ENCODE data around the gene PTH2R. TPM values are rescaled to one million over a fixed set of nuclear protein-coding genes. Genes with fewer than 3 reads are reported as not detected.

PTH2R gene
- total RNA-seq, 1 experiment from 2014 or later = 0.32 TPM

GRCh38 chr2:208451061-208451460 lies 44.5 kb downstream of the PTH2R start:
- no peak for TF ChIP-seq CTCF (IDR thresholded peaks at IDR 0.05; ENCODE audit: insufficient read depth in 1 of 2, low read depth in 1 of 2, low read length in 1 of 2, severe bottlenecking in 1 of 2, unreplicated experiment in 1 of 2)
- Histone ChIP-seq H3K36me3 (ENCODE audit: control insufficient read depth, insufficient read depth, low read length) (no peaks in the 10 kb centered on the region), H3K4me1 (no peaks in the 10 kb centered on the region), H3K27me3 (replicated peaks; ENCODE audit: control insufficient read depth, insufficient read depth, low read length) (0 out of 2 replicates have a peak, but pooled peaks cover 1% of the 10 kb centered on the region), H3K4me3 (ENCODE audit: low read depth, low read length) (no peak overlapping the region), H3K9me3 (no peaks in the 10 kb centered on the region)
- Mint-ChIP-seq H3K27me3 (ENCODE audit: insufficient read depth, unreplicated experiment) (no peaks in the 10 kb centered on the region), H3K36me3 (ENCODE audit: insufficient read depth, unreplicated experiment) (no peaks in the 10 kb centered on the region), H3K27ac (ENCODE audit: unreplicated experiment) (no peak overlapping the region), H3K9me3 (ENCODE audit: unreplicated experiment) (no peaks in the 10 kb centered on the region), H3K4me1 (ENCODE audit: low read depth, unreplicated experiment) (peaks cover 10% of the 10 kb centered on the region), H3K4me3 (ENCODE audit: unreplicated experiment) (no peak overlapping the region)
- no TSS peak for BruUV-seq (replicated peaks)
- intact Hi-C loops (cut with micrococcal nuclease; ENCODE audit: unreplicated experiment) = loop anchor here (10.0 kb wide), 1 partner anchor 1724 kb away; the partner anchor contains the start of gene KANSL1L
- ChIA-PET POLR2A (no interaction called here), CTCF (no interaction called here)
- no peak for DNase-seq

- Histone ChIP-seq H3K4me3 (ENCODE audit: low read depth, low read length) (no peak overlapping the region), H3K36me3 (ENCODE audit: control insufficient read depth, insufficient read depth, low read length) (no peaks in the 10 kb centered on the region), H3K9me3 (no peaks in the 10 kb centered on the region), H3K4me1 (no peaks in the 10 kb centered on the region), H3K27me3 (replicated peaks; ENCODE audit: control insufficient read depth, insufficient read depth, low read length) (0 out of 2 replicates have a peak, but pooled peaks cover 1% of the 10 kb centered on the region)
- Mint-ChIP-seq H3K9me3 (ENCODE audit: unreplicated experiment) (no peaks in the 10 kb centered on the region), H3K4me1 (ENCODE audit: low read depth, unreplicated experiment) (peaks cover 10% of the 10 kb centered on the region), H3K4me3 (ENCODE audit: unreplicated experiment) (no peak overlapping the region), H3K36me3 (ENCODE audit: insufficient read depth, unreplicated experiment) (no peaks in the 10 kb centered on the region), H3K27me3 (ENCODE audit: insufficient read depth, unreplicated experiment) (no peaks in the 10 kb centered on the region), H3K27ac (ENCODE audit: unreplicated experiment) (no peak overlapping the region)
- BruUV-seq (replicated peaks) = no TSS peak
- ChIA-PET CTCF (no interaction called here), POLR2A (no interaction called here)
- TF ChIP-seq CTCF (IDR thresholded peaks at IDR 0.05; ENCODE audit: insufficient read depth in 1 of 2, low read depth in 1 of 2, low read length in 1 of 2, severe bottlenecking in 1 of 2, unreplicated experiment in 1 of 2) = no peak
- intact Hi-C loops (cut with micrococcal nuclease; ENCODE audit: unreplicated experiment) = loop anchor here (10.0 kb wide), 1 partner anchor 1720 kb away; the partner anchor contains the start of gene KANSL1L
- DNase-seq = no peak
Observed at GRCh38 chr2:208454861-208455260, 48.3 kb downstream of the PTH2R start.

- no peak for TF ChIP-seq CTCF (IDR thresholded peaks at IDR 0.05; ENCODE audit: insufficient read depth in 1 of 2, low read depth in 1 of 2, low read length in 1 of 2, severe bottlenecking in 1 of 2, unreplicated experiment in 1 of 2)
- POLR2A ChIA-PET = no interaction called here
- H3K9me3 Mint-ChIP-seq (ENCODE audit: unreplicated experiment) = peaks cover 5% of the 10 kb centered on the region
- CTCF ChIA-PET = no interaction called here
- H3K4me1 Mint-ChIP-seq (ENCODE audit: low read depth, unreplicated experiment) = peaks cover 21% of the 10 kb centered on the region
- no peak overlapping the region for H3K27ac Mint-ChIP-seq (ENCODE audit: unreplicated experiment)
- Histone ChIP-seq H3K4me1 (peaks cover 27% of the 10 kb centered on the region), H3K36me3 (ENCODE audit: control insufficient read depth, insufficient read depth, low read length) (no peaks in the 10 kb centered on the region), H3K4me3 (ENCODE audit: low read depth, low read length) (no peak overlapping the region), H3K27me3 (replicated peaks; ENCODE audit: control insufficient read depth, insufficient read depth, low read length) (no peaks in the 10 kb centered on the region), H3K9me3 (peaks cover 3% of the 10 kb centered on the region; the same call in 1 of the 2 replicates)
- no TSS peak for BruUV-seq (replicated peaks)
- no peak overlapping the region for H3K4me3 Mint-ChIP-seq (ENCODE audit: unreplicated experiment)
- intact Hi-C loops (cut with micrococcal nuclease; ENCODE audit: unreplicated experiment) = no loop called here
- no peak for DNase-seq
- no peaks in the 10 kb centered on the region for H3K36me3 Mint-ChIP-seq (ENCODE audit: insufficient read depth, unreplicated experiment)
- H3K27me3 Mint-ChIP-seq (ENCODE audit: insufficient read depth, unreplicated experiment) = no peaks in the 10 kb centered on the region
Observed at GRCh38 chr2:208463721-208464120, 57.1 kb downstream of the PTH2R start.

Measured in Caco-2 (cell line).